Endothelial cell (in vitro differentiated cells): Measurements from ENCODE around the gene TUBGCP4. TPM values are rescaled to one million over a fixed set of nuclear protein-coding genes. Genes with fewer than 3 reads are reported as not detected.
A peak's percentile ranks its signal among the peaks of the same experiment; 100 is the strongest.
"Not testable (repeated sequence)": the region's sequence is repeated elsewhere in the genome, so short reads cannot be mapped to it uniquely, and the experiment has no call there.

Source experiments
- DNase-seq: peaks from one replicate; pipeline ENCODE4 v3.0.0; 2021; ENCODE audit warnings: low spot score
- H3K27ac Mint-ChIP-seq: one replicate; pipeline ENCODE4 v1.8.0; 2021; ENCODE audit warnings: mixed read lengths, inconsistent platforms; ENCODE audit not compliant: unreplicated experiment
- H3K27me3 Mint-ChIP-seq: one replicate; pipeline ENCODE4 v1.8.0; 2021; ENCODE audit warnings: mild to moderate bottlenecking, moderate library complexity, mixed read lengths, inconsistent platforms; ENCODE audit not compliant: unreplicated experiment
- H3K36me3 Mint-ChIP-seq: one replicate; pipeline ENCODE4 v1.8.0; 2021; ENCODE audit warnings: mild to moderate bottlenecking, low read depth, mixed read lengths, inconsistent platforms; ENCODE audit not compliant: unreplicated experiment
- H3K4me1 Mint-ChIP-seq: one replicate; pipeline ENCODE4 v1.8.0; 2021; ENCODE audit warnings: mild to moderate bottlenecking, mixed read lengths, inconsistent platforms; ENCODE audit not compliant: unreplicated experiment
- H3K4me3 Mint-ChIP-seq: one replicate; pipeline ENCODE4 v1.8.0; 2021; ENCODE audit warnings: mild to moderate bottlenecking, mixed read lengths, inconsistent platforms; ENCODE audit not compliant: unreplicated experiment
- H3K9me3 Mint-ChIP-seq: one replicate; pipeline ENCODE4 v1.8.0; 2021; ENCODE audit warnings: mixed read lengths, inconsistent platforms; ENCODE audit not compliant: unreplicated experiment
- CTCF ChIP-seq: fragments of 200-600 bp; sonication (generic); IDR thresholded peaks from one replicate; pipeline ENCODE4 v1.5.0; 2021; ENCODE audit warnings: antibody characterized with exemption; ENCODE audit not compliant: unreplicated experiment
- total RNA-seq: library from RNA; stranded (reverse); fragmentation: NEBNext Ultra II Directional; extraction: Animal tissue kit (Norgen Biotek cat#: 25700); gene quantifications from one replicate; pipeline ENCODE4 v1.2.1, GENCODE V29; 2021; ENCODE audit not compliant: unreplicated experiment

The TUBGCP4 gene
- total RNA-seq, 1 donor from 2014 or later, result 14.6 TPM

GRCh38 chr15:43383070-43383469 is 12.2 kb downstream of the TUBGCP4 start:
- Mint-ChIP-seq H3K4me1 (no peaks in the 10 kb centered on the region), H3K4me3 (no peak overlapping the region), H3K36me3 (peaks cover 32% of the 10 kb centered on the region), H3K9me3 (no peaks in the 10 kb centered on the region), H3K27me3 (no peaks in the 10 kb centered on the region), H3K27ac (no peak overlapping the region)
- TF ChIP-seq CTCF, result no peak
- DNase-seq, result no peak

- Mint-ChIP-seq H3K4me3 (no peak overlapping the region), H3K4me1 (no peaks in the 10 kb centered on the region), H3K36me3 (peaks cover 23% of the 10 kb centered on the region), H3K27ac (no peak overlapping the region), H3K9me3 (no peaks in the 10 kb centered on the region), H3K27me3 (no peaks in the 10 kb centered on the region)
- TF ChIP-seq CTCF, result no peak
- no peak for DNase-seq
These were observed 19.8 kb downstream of the TUBGCP4 start for GRCh38 chr15:43390723-43391122.

- not testable (repeated sequence) for DNase-seq, H3K4me1 Mint-ChIP-seq, H3K9me3 Mint-ChIP-seq, H3K27ac Mint-ChIP-seq, H3K27me3 Mint-ChIP-seq, H3K4me3 Mint-ChIP-seq
- peaks cover 27% of the 10 kb centered on the region for H3K36me3 Mint-ChIP-seq
These were observed 22.7 kb downstream of the TUBGCP4 start for GRCh38 chr15:43393592-43393991.

GRCh38 chr15:43402255-43402654 is 31.4 kb downstream of the TUBGCP4 start:
- no peak for DNase-seq
- Mint-ChIP-seq H3K4me3 (peak overlapping the region; percentile 15), H3K27me3 (peaks cover 4% of the 10 kb centered on the region), H3K9me3 (no peaks in the 10 kb centered on the region), H3K27ac (no peak overlapping the region), H3K4me1 (peaks cover 22% of the 10 kb centered on the region), H3K36me3 (peaks cover 59% of the 10 kb centered on the region)
- no peak for TF ChIP-seq CTCF

- H3K4me1 Mint-ChIP-seq, result peaks cover 23% of the 10 kb centered on the region
- no peak overlapping the region for H3K4me3 Mint-ChIP-seq
- H3K27ac Mint-ChIP-seq, result no peak overlapping the region
- peaks cover 4% of the 10 kb centered on the region for H3K27me3 Mint-ChIP-seq
- H3K36me3 Mint-ChIP-seq, result peaks cover 70% of the 10 kb centered on the region
- TF ChIP-seq CTCF, result no peak
- DNase-seq, result no peak
- no peaks in the 10 kb centered on the region for H3K9me3 Mint-ChIP-seq
These were observed 32.7 kb downstream of the TUBGCP4 start for GRCh38 chr15:43403616-43404015.

- Mint-ChIP-seq H3K36me3 (peaks cover 68% of the 10 kb centered on the region), H3K4me1 (peaks cover 25% of the 10 kb centered on the region), H3K4me3 (peak overlapping the region; percentile 60), H3K27me3 (peaks cover 4% of the 10 kb centered on the region), H3K9me3 (no peaks in the 10 kb centered on the region), H3K27ac (no peak overlapping the region)
- no peak for DNase-seq
- TF ChIP-seq CTCF, result no peak
These were observed 33.2 kb downstream of the TUBGCP4 start for GRCh38 chr15:43404130-43404529.
